ENCODE data around the gene ZNF775.

ZNF775 gene

GRCh38 chr7:150363370-150363769 lies 15.8 kb upstream of the ZNF775 start:
- Histone ChIP-seq H3K4me3 (ENCODE audit: low read depth, low read length) (no peak overlapping the region), H3K27ac (no peak overlapping the region), H3K27me3 (replicated peaks) (no peaks in the 10 kb centered on the region), H3K36me3 (replicated peaks) (no peaks in the 10 kb centered on the region)
- TF ChIP-seq CTCF (IDR thresholded peaks at IDR 0.05; ENCODE audit: low read depth, low read length, missing control alignments) = no peak
- in situ Hi-C loops (cut with HindIII; ENCODE audit: low pct_ligation_motif_present, low sequenced_read_pairs) = no loop called here
- no peak for DNase-seq

GRCh38 chr7:150363872-150364271 lies 15.3 kb upstream of the ZNF775 start:
- no peak overlapping the region for H3K27ac ChIP-seq
- in situ Hi-C loops (cut with HindIII; ENCODE audit: low pct_ligation_motif_present, low sequenced_read_pairs) = no loop called here
- TF ChIP-seq CTCF (IDR thresholded peaks at IDR 0.05; ENCODE audit: low read depth, low read length, missing control alignments) = no peak

GRCh38 chr7:150365194-150365593 lies 13.9 kb upstream of the ZNF775 start:
- no peaks in the 10 kb centered on the region for H3K36me3 ChIP-seq (replicated peaks)
- no peak overlapping the region for H3K4me3 ChIP-seq (ENCODE audit: low read depth, low read length)
- H3K27ac ChIP-seq = no peak overlapping the region
- TF ChIP-seq CTCF (IDR thresholded peaks at IDR 0.05; ENCODE audit: low read depth, low read length, missing control alignments) = no peak
- H3K27me3 ChIP-seq (replicated peaks) = no peaks in the 10 kb centered on the region
- in situ Hi-C loops (cut with HindIII; ENCODE audit: low pct_ligation_motif_present, low sequenced_read_pairs) = no loop called here
- DNase-seq = no peak

More at GRCh38 chr7:150363872-150364271, 15.3 kb upstream of the ZNF775 start:
- Histone ChIP-seq H3K4me3 (ENCODE audit: low read depth, low read length) (no peak overlapping the region), H3K36me3 (replicated peaks) (no peaks in the 10 kb centered on the region), H3K27me3 (replicated peaks) (no peaks in the 10 kb centered on the region)
- DNase-seq = no peak

GRCh38 chr7:150365673-150366398 lies 13.3 kb upstream of the ZNF775 start:
- DNase-seq = no peak
- TF ChIP-seq CTCF (IDR thresholded peaks at IDR 0.05; ENCODE audit: low read depth, low read length, missing control alignments) = no peak
- Histone ChIP-seq H3K27me3 (replicated peaks) (no peaks in the 10 kb centered on the region), H3K36me3 (replicated peaks) (no peaks in the 10 kb centered on the region), H3K27ac (no peak overlapping the region), H3K4me3 (ENCODE audit: low read depth, low read length) (no peak overlapping the region)
- in situ Hi-C loops (cut with HindIII; ENCODE audit: low pct_ligation_motif_present, low sequenced_read_pairs) = no loop called here

- TF ChIP-seq CTCF (IDR thresholded peaks at IDR 0.05; ENCODE audit: low read depth, low read length, missing control alignments) = no peak
- Histone ChIP-seq H3K4me3 (ENCODE audit: low read depth, low read length) (peak overlapping the region; percentile 83), H3K27me3 (replicated peaks) (no peaks in the 10 kb centered on the region), H3K36me3 (replicated peaks) (peaks cover 14% of the 10 kb centered on the region), H3K27ac (no peak overlapping the region)
- DNase-seq = no peak
- in situ Hi-C loops (cut with HindIII; ENCODE audit: low pct_ligation_motif_present, low sequenced_read_pairs) = no loop called here
Observed at GRCh38 chr7:150367677-150368095, 11.4 kb upstream of the ZNF775 start.
